Measurements from ENCODE around the gene LPIN2. TPM values are rescaled to one million over a fixed set of nuclear protein-coding genes. Genes with fewer than 3 reads are reported as not detected.

Gene LPIN2
- total and polyA plus RNA-seq, 4 donors = 58.6 to 284 (median 103) TPM

DNA sequence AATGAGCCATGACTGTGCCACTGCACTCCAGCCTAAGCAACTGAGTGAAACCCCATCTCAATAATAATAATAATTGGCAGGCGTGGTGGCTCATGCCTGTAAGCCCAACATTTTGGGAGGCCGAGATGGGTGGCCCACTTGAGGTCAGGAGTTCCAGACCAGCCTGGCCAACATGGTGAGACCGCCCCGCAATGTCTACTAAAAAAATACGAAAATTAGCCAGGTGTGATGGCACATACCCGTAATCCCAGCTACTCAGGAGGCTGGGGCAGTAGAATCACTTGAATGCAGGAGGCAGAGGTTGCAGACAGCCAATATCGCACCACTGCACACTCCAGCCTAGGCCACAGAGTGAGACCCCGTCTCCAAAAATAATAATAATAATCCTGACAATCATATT is 27.9 kb upstream of the LPIN2 start:
- Histone ChIP-seq H3K27me3 (ENCODE audit: control insufficient read depth in 4 of 4, insufficient read depth in 4 of 4, low read length in 3 of 4) (no peaks in the 10 kb centered on the region), H3K27ac (ENCODE audit: low read depth in 1 of 2, low read length in 2 of 2) (no peak overlapping the region), H3K36me3 (ENCODE audit: control insufficient read depth in 4 of 4, insufficient read depth in 3 of 4, low read depth in 1 of 4, low read length in 3 of 4) (no peaks in the 10 kb centered on the region), H3K9ac (ENCODE audit: low read depth in 1 of 2, low read length in 2 of 2) (no peak overlapping the region), H3K4me1 (ENCODE audit: control insufficient read depth in 4 of 4, insufficient read depth in 4 of 4, low read length in 3 of 4) (peaks cover 7 to 13% (median 10%) of the 10 kb centered on the region in 4 donors), H3K9me3 (ENCODE audit: control insufficient read depth in 4 of 4, low read length in 3 of 4) (no peaks in the 10 kb centered on the region), H3K4me3 (ENCODE audit: low read depth in 1 of 3, low read length in 3 of 3) (no peak overlapping the region)
- WGBS = 97% methylated on average over 8 of the region's 8 CpGs
- TF ChIP-seq, protein P1, sequence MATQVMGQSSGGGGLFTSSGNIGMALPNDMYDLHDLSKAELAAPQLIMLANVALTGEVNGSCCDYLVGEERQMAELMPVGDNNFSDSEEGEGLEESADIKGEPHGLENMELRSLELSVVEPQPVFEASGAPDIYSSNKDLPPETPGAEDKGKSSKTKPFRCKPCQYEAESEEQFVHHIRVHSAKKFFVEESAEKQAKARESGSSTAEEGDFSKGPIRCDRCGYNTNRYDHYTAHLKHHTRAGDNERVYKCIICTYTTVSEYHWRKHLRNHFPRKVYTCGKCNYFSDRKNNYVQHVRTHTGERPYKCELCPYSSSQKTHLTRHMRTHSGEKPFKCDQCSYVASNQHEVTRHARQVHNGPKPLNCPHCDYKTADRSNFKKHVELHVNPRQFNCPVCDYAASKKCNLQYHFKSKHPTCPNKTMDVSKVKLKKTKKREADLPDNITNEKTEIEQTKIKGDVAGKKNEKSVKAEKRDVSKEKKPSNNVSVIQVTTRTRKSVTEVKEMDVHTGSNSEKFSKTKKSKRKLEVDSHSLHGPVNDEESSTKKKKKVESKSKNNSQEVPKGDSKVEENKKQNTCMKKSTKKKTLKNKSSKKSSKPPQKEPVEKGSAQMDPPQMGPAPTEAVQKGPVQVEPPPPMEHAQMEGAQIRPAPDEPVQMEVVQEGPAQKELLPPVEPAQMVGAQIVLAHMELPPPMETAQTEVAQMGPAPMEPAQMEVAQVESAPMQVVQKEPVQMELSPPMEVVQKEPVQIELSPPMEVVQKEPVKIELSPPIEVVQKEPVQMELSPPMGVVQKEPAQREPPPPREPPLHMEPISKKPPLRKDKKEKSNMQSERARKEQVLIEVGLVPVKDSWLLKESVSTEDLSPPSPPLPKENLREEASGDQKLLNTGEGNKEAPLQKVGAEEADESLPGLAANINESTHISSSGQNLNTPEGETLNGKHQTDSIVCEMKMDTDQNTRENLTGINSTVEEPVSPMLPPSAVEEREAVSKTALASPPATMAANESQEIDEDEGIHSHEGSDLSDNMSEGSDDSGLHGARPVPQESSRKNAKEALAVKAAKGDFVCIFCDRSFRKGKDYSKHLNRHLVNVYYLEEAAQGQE (IDR thresholded peaks at IDR 0.05) = no peak
- TF ChIP-seq FOXA1 (IDR thresholded peaks at IDR 0.05) (no peak), JUND (IDR thresholded peaks at IDR 0.05) (no peak), HNF4A (conservative IDR thresholded peaks at IDR 0.05) (no peak), HNF4G (IDR thresholded peaks at IDR 0.05) (no peak), TAF1 (conservative IDR thresholded peaks at IDR 0.05) (no peak)
- TF ChIP-seq, protein P2, sequence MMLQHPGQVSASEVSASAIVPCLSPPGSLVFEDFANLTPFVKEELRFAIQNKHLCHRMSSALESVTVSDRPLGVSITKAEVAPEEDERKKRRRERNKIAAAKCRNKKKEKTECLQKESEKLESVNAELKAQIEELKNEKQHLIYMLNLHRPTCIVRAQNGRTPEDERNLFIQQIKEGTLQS (IDR thresholded peaks at IDR 0.05) = no peak
- TF ChIP-seq, protein P3, sequence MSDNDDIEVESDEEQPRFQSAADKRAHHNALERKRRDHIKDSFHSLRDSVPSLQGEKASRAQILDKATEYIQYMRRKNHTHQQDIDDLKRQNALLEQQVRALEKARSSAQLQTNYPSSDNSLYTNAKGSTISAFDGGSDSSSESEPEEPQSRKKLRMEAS (IDR thresholded peaks at IDR 0.05) = no peak
- DNase-seq (ENCODE audit: low spot score) = no peak

DNA sequence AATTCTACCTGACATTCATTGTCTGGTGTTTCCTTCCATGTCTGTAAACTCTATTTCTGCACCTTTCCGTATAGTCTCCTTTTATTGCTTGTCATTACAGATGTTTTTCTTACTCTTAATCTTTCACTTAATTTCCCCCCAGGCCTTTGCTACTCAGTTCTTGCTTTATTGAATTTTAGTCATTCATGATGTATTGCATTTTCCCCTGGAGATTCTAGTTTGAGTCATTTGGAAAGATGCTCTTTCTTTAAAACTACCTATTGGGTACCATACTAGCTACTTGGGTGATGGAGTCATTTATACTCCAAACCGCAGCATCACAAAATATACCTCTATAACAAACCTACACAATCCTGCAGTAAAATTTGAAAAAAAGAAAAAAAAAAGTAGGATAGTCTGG is 27.2 kb upstream of the LPIN2 start:
- DNase-seq (ENCODE audit: low spot score) = no peak
- Histone ChIP-seq H3K9ac (ENCODE audit: low read depth in 1 of 2, low read length in 2 of 2) (no peak overlapping the region), H3K9me3 (ENCODE audit: control insufficient read depth in 4 of 4, low read length in 3 of 4) (no peaks in the 10 kb centered on the region), H3K4me3 (ENCODE audit: low read depth in 1 of 3, low read length in 3 of 3) (no peak overlapping the region), H3K36me3 (ENCODE audit: control insufficient read depth in 4 of 4, insufficient read depth in 3 of 4, low read depth in 1 of 4, low read length in 3 of 4) (no peaks in the 10 kb centered on the region), H3K27me3 (ENCODE audit: control insufficient read depth in 4 of 4, insufficient read depth in 4 of 4, low read length in 3 of 4) (no peaks in the 10 kb centered on the region), H3K4me1 (ENCODE audit: control insufficient read depth in 4 of 4, insufficient read depth in 4 of 4, low read length in 3 of 4) (peaks cover 4 to 8% (median 7%) of the 10 kb centered on the region in 4 donors), H3K27ac (ENCODE audit: low read depth in 1 of 2, low read length in 2 of 2) (no peak overlapping the region)
- WGBS = 91% methylated on average over 2 of the region's 2 CpGs
- TF ChIP-seq RAD21 (IDR thresholded peaks at IDR 0.05) (no peak), TAF1 (conservative IDR thresholded peaks at IDR 0.05) (no peak), SP1 (IDR thresholded peaks at IDR 0.05) (no peak)
- TF ChIP-seq, protein P4, sequence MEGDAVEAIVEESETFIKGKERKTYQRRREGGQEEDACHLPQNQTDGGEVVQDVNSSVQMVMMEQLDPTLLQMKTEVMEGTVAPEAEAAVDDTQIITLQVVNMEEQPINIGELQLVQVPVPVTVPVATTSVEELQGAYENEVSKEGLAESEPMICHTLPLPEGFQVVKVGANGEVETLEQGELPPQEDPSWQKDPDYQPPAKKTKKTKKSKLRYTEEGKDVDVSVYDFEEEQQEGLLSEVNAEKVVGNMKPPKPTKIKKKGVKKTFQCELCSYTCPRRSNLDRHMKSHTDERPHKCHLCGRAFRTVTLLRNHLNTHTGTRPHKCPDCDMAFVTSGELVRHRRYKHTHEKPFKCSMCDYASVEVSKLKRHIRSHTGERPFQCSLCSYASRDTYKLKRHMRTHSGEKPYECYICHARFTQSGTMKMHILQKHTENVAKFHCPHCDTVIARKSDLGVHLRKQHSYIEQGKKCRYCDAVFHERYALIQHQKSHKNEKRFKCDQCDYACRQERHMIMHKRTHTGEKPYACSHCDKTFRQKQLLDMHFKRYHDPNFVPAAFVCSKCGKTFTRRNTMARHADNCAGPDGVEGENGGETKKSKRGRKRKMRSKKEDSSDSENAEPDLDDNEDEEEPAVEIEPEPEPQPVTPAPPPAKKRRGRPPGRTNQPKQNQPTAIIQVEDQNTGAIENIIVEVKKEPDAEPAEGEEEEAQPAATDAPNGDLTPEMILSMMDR (IDR thresholded peaks at IDR 0.05; ENCODE audit: low read depth, low read length, missing input control) = no peak
- TF ChIP-seq, protein P2 (IDR thresholded peaks at IDR 0.05) = no peak

DNA sequence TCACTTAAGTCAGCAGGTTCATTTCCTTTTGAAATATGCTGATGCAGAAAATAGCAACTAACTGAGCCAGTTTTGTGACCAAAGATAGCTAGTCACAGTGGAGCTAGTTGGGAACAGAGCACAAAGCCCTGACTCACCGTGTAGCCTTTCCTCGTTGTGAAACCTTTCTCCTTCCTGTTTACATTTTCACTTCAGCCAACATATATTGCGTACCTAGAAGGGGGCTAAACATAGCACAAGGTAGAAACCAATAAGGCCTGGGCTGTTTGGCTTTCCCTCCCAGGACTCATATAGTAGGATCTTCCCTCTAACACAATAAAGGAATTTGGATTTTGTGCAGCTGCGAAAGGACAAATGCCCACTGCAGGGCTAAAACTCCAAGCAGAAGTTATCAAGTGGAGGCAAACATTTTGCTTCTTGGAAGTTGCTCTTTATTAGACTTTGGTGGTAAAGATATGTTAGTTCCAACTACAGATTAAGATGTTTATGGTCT is 24.5 kb upstream of the LPIN2 start:
- H3K4me3 ChIP-seq (ENCODE audit: low read depth in 1 of 3, low read length in 3 of 3) = no peak overlapping the region
- H3K27ac ChIP-seq (ENCODE audit: low read depth in 1 of 2, low read length in 2 of 2) = peak overlapping the region; percentile 48 to 69
- H3K9me3 ChIP-seq (ENCODE audit: control insufficient read depth in 4 of 4, low read length in 3 of 4) = no peaks in the 10 kb centered on the region
- DNase-seq (ENCODE audit: low spot score) = no peak
- H3K4me1 ChIP-seq (ENCODE audit: control insufficient read depth in 4 of 4, insufficient read depth in 4 of 4, low read length in 3 of 4) = peaks cover 0 to 3% (median 2%) of the 10 kb centered on the region in 4 donors
- no peaks in the 10 kb centered on the region for H3K27me3 ChIP-seq (ENCODE audit: control insufficient read depth in 4 of 4, insufficient read depth in 4 of 4, low read length in 3 of 4)
- TF ChIP-seq FOXA2 (IDR thresholded peaks at IDR 0.05) = peak; percentile 27
- peak; percentile 9 to 22 for TF ChIP-seq HNF4A (conservative IDR thresholded peaks at IDR 0.05)
- no peak for TF ChIP-seq EGR1 (IDR thresholded peaks at IDR 0.05; ENCODE audit: low read depth in 2 of 2)
- peak; percentile 48 for TF ChIP-seq SP1 (IDR thresholded peaks at IDR 0.05)
- TF ChIP-seq RXRA (IDR thresholded peaks at IDR 0.05) = peak; percentile 14 to 20
- TF ChIP-seq JUND (IDR thresholded peaks at IDR 0.05) = peak; percentile 9 to 77
- TF ChIP-seq GABPA (IDR thresholded peaks at IDR 0.05 in 1 of 2, conservative IDR thresholded peaks at IDR 0.05 in 1 of 2) = peak; percentile 39 to 51
- TF ChIP-seq RAD21 (IDR thresholded peaks at IDR 0.05) = peak in 1 of 2 donors; percentile 2
- TF ChIP-seq, protein P1 (IDR thresholded peaks at IDR 0.05) = no peak
- no peaks in the 10 kb centered on the region for H3K36me3 ChIP-seq (ENCODE audit: control insufficient read depth in 4 of 4, insufficient read depth in 3 of 4, low read depth in 1 of 4, low read length in 3 of 4)
- no peak overlapping the region for H3K9ac ChIP-seq (ENCODE audit: low read depth in 1 of 2, low read length in 2 of 2)
- 33% methylated on average over 4 of the region's 4 CpGs for WGBS
